Psoas muscle (tissue), 8 donors: ENCODE results near the gene EGFL8. TPM values are rescaled to one million over a fixed set of nuclear protein-coding genes. Genes with fewer than 3 reads are reported as not detected.
A peak's percentile ranks its signal among the peaks of the same experiment; 100 is the strongest.

Source experiments
- ATAC-seq, 4 donors: fragments of 200-7000 bp; cut with Tn5 transposase; one replicate each; pipeline ENCODE4 v1.9.1; 2020; ENCODE audit warnings: moderate library complexity in 3 of 4, mild to moderate bottlenecking in 2 of 4
- DNase-seq, 2 donors: peaks; one replicate each; pipeline ENCODE4 v3.0.0-alpha.2; 2020
- H3K27ac ChIP-seq: fragments of 200-600 bp; one replicate; pipeline ENCODE4 v1.8.0; 2022
- H3K27me3 ChIP-seq, 3 donors: fragments of 200-600 bp in 1 of 3; one replicate each; pipeline versions ENCODE4 v1.6.1 to v1.8.0; 2013 to 2022; ENCODE audit warnings: low read length in 2 of 3, mild to moderate bottlenecking in 2 of 3, moderate library complexity in 1 of 3; ENCODE audit not compliant: insufficient read depth in 3 of 3
- H3K36me3 ChIP-seq, 2 donors: fragments of 200-600 bp in 1 of 2; one replicate each; pipeline versions ENCODE4 v1.6.1 to v1.8.0; 2013 to 2022; ENCODE audit warnings: low read depth in 1 of 2, mild to moderate bottlenecking in 1 of 2, moderate library complexity in 1 of 2; ENCODE audit not compliant: insufficient read depth in 1 of 2
- H3K4me1 ChIP-seq: fragments of 200-600 bp; one replicate; pipeline ENCODE4 v1.8.0; 2022
- H3K4me3 ChIP-seq: fragments of 200-600 bp; one replicate; pipeline ENCODE4 v1.8.0; 2022; ENCODE audit warnings: mild to moderate bottlenecking
- H3K9me3 ChIP-seq: fragments of 200-600 bp; one replicate; pipeline ENCODE4 v1.8.0; 2022
- CTCF ChIP-seq: fragments of 200-600 bp; IDR thresholded peaks from one replicate; pipeline ENCODE4 v1.8.0; 2022; ENCODE audit warnings: antibody characterized with exemption
- WGBS, 3 donors: extraction: QIAGEN DNeasy Blood & Tissue Kit; methylation state at CpG; one replicate each; pipeline versions ENCODE4 v1.1.6 to v1.1.7; 2013; 5-methylcytosine and 5-hydroxymethylcytosine counted together
- intact Hi-C, 2 donors: fragments of 100-400 bp; cut with DNase I; formaldehyde crosslinking; loops; one replicate each; pipeline versions ENCODE4 v1.11.0 to v1.14.2; 2022
- long read RNA-seq, 2 donors: library from polyadenylated mRNA; unstranded; transcript quantifications; one replicate each; pipeline ENCODE4 v2.0.0, GENCODE V29; 2021
- polyA plus RNA-seq, 3 donors: library from polyadenylated mRNA; stranded (reverse); fragments of 200-250 nt; gene quantifications; one replicate each; pipeline ENCODE4 v1.2.3, GENCODE V29; 2013
- total RNA-seq, 4 donors: library from RNA; stranded (reverse); fragmentation: NEBNext Ultra II Directional in 2 of 4; extraction: Animal tissue kit (Norgen Biotek cat#: 25700) in 2 of 4; gene quantifications; one replicate each; pipeline versions ENCODE4 v1.2.1 to v1.2.4, GENCODE V29; 2021 to 2023
- donor health status: healthy with polysubstance abuse.
- donor health status: DM: no; HTN: no; CAD: no; lungs with moderate emphysema.
- donor health status: Bipolar disorder and iron deficiency.
- donor health status: healthy.
- donor health status: DM: yes; HTN: yes; CAD: no.
- donor health status: DM: no; HTN: no; CAD: no.
- donor health status: DM: no; HTN: no; CAD: no.
- donor health status: DM: yes; HTN: yes; CAD: no.

Gene EGFL8
- total RNA-seq (1 to 10 TPM; 2.0 to 7.0 (median 3.7) TPM), polyA plus RNA-seq (1 to 10 TPM; 2.1 to 4.0 (median 3.6) TPM)
- long read RNA-seq, donor 1, partial matches to known transcripts = 0 of 1 reads
- long read RNA-seq, donor 1, other reads (novel, unspliced or antisense) = 0 of 1 reads
- long read RNA-seq, donor 2 = 0 reads

DNA sequence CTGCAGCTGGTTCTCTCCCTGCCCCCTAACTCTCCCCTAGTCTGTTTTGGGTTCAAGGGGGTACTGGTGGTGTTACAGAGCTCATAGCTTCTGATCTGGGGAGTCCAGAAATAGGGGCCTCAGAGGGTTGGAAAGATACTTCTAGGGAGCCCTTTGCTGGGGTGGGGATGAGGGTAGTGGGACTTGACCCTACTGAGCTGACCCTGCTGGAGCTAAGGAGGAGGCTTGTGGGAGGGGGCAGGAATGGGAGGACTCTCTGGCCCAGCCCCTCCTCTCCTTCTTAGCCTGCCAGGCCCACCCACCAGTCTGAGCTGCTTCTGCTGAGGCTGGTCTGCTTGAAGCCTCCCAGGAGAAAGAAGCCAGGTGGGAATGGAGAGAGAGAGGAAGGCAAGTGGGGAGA, at the start of gene EGFL8:
Gene EGFL8 (plus strand): TSS at position 301 of the 400 bp plus-strand sequence. CDS start 1,571 bp downstream, outside the sequence.
- ATAC-seq (no peak), DNase-seq (no peak)
- Histone ChIP-seq H3K9me3 (no peaks in the 10 kb centered on the region), H3K27ac (no peak within 1 kb of the TSS), H3K4me1 (no peaks in the 10 kb centered on the region), H3K36me3 (peaks cover 0 to 70% of the 10 kb centered on the region in 2 donors), H3K4me3 (no peak within 1 kb of the TSS), H3K27me3 (no peaks in the 10 kb centered on the region)
- TF ChIP-seq CTCF = no peak
- intact Hi-C loops = no loop called here

DNA sequence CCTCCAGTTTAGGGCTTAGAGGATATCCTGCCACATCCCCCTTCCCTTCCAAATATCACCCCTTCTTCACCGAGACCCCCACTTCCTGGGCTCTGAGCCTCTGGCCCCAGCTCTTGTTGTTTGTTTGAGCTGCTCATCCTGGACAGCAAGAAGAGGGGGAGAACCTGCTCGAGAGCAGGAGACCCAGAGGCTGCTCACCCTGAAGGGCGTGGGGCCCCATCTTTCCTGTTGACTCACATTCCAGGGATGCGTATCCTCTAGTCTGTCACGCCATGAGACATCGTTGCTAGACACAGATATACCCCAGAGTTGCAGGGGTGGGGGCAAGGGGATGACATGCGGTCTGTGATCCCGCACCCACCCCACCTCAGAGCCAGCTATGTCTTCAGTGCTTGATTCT, 49.6 kb upstream of the EGFL8 start:
- TF ChIP-seq CTCF = no peak
- ATAC-seq (no peak), DNase-seq (peak in 1 of 2 donors; percentile 49)
- Histone ChIP-seq H3K27ac (no peak overlapping the region), H3K4me1 (peaks cover 14% of the 10 kb centered on the region), H3K9me3 (no peaks in the 10 kb centered on the region), H3K4me3 (no peak overlapping the region), H3K36me3 (peaks cover 0 to 52% of the 10 kb centered on the region in 2 donors), H3K27me3 (peaks cover 0 to 2% (median 0%) of the 10 kb centered on the region in 3 donors)
- intact Hi-C loops = loop anchor here in 1 of 2 donors (5.0 kb wide), 2 partner anchors 38 to 83 kb away; partner anchors contain the start of genes PPT2 and PRRT1
- 78 to 82% (median 80%) methylated on average over 8 of the region's 8 CpGs for WGBS, 3 donors

DNA sequence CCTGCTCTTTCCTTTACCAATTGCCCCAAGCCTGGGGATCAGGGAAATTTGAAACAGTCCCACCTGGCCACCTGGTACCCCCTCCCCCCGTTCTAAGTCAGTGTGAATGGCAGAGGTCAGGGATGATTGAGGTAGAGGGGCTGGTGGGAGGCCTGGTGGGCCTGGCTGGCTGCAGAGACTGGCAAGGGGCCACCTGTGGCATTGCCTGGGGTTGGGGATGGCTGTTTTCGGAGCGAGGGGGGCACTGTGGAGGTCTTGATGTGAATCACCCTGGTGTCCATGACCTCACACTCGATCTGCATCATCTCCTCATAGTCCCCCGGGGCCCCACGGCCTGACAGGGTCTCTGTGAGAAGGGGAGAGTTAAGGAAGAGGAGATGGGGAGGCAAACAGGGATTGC, 48.8 kb upstream of the EGFL8 start:
- no peak for ATAC-seq
- TF ChIP-seq CTCF = no peak
- H3K9me3 ChIP-seq = no peaks in the 10 kb centered on the region
- intact Hi-C loops = loop anchor here in 1 of 2 donors (5.0 kb wide), 2 partner anchors 37 to 82 kb away; partner anchors contain the start of genes PPT2 and PRRT1
- peaks cover 14% of the 10 kb centered on the region for H3K4me1 ChIP-seq
- peaks cover under 1 to 61% of the 10 kb centered on the region in 2 donors for H3K36me3 ChIP-seq
- 75 to 83% (median 81%) methylated on average over 6 of the region's 6 CpGs for WGBS, 3 donors
- no peaks in the 10 kb centered on the region for H3K27me3 ChIP-seq
- no peak for DNase-seq
- no peak overlapping the region for H3K4me3 ChIP-seq
- H3K27ac ChIP-seq = no peak overlapping the region

- 68 to 80% (median 71%) methylated on average over 7 of the region's 7 CpGs for WGBS, 3 donors
- no peaks in the 10 kb centered on the region for H3K27me3 ChIP-seq
- DNase-seq (no peak), ATAC-seq (no peak)
- intact Hi-C loops = loop anchor here in 1 of 2 donors (5.0 kb wide), 2 partner anchors 36 to 81 kb away; partner anchors contain the start of genes PPT2 and PRRT1
- H3K27ac ChIP-seq = no peak overlapping the region
- H3K4me1 ChIP-seq = peaks cover 13% of the 10 kb centered on the region
- H3K4me3 ChIP-seq = no peak overlapping the region
- H3K36me3 ChIP-seq = peaks cover 5 to 71% of the 10 kb centered on the region in 2 donors
- peak; percentile 17 for TF ChIP-seq CTCF
- no peaks in the 10 kb centered on the region for H3K9me3 ChIP-seq
Observed at GRCh38 chr6:32116674-32117073, 47.7 kb upstream of the EGFL8 start.

- 86 to 93% (median 92%) methylated on average over 9 of the region's 9 CpGs for WGBS, 3 donors
- H3K9me3 ChIP-seq = no peaks in the 10 kb centered on the region
- H3K27me3 ChIP-seq = no peaks in the 10 kb centered on the region
- H3K4me3 ChIP-seq = no peak overlapping the region
- intact Hi-C loops = loop anchor here in 1 of 2 donors (5.0 kb wide), 2 partner anchors 35 to 80 kb away; partner anchors contain the start of genes PPT2 and PRRT1
- no peak for TF ChIP-seq CTCF
- no peak for DNase-seq
- H3K36me3 ChIP-seq = peaks cover 5 to 77% of the 10 kb centered on the region in 2 donors
- H3K27ac ChIP-seq = no peak overlapping the region
- no peak for ATAC-seq
- H3K4me1 ChIP-seq = peaks cover 7% of the 10 kb centered on the region
Observed at GRCh38 chr6:32117461-32117860, 46.9 kb upstream of the EGFL8 start.
